Trophoblast cell (in vitro differentiated cells and primary cell): ENCODE measurements around the gene C4orf51.

ENCODE experiments used
- DNase-seq, 2 donors: peaks; one replicate each; pipeline ENCODE4 v3.0.0-alpha.2; 2016
- H2AFZ ChIP-seq: 2 replicates; pipeline ENCODE4 v1.6.1; 2013; ENCODE audit warnings: low read length, moderate library complexity, mild to moderate bottlenecking; ENCODE audit not compliant: insufficient read depth, poor library complexity
- H2AK5ac ChIP-seq: 2 replicates; pipeline ENCODE4 v1.6.1; 2013; ENCODE audit warnings: mild to moderate bottlenecking, low read length
- H2BK120ac ChIP-seq: 2 replicates; pipeline ENCODE4 v1.6.1; 2013; ENCODE audit warnings: low read length, mild to moderate bottlenecking, moderate library complexity; ENCODE audit not compliant: insufficient read depth, poor library complexity
- H2BK12ac ChIP-seq: 2 replicates; pipeline ENCODE4 v1.6.1; 2013; ENCODE audit warnings: mild to moderate bottlenecking, low read length, moderate library complexity
- H2BK5ac ChIP-seq: 2 replicates; pipeline ENCODE4 v1.6.1; 2013; ENCODE audit warnings: low read length, low read depth, moderate library complexity, mild to moderate bottlenecking; ENCODE audit not compliant: poor library complexity
- H3K14ac ChIP-seq: 2 replicates; pipeline ENCODE4 v1.6.1; 2013; ENCODE audit warnings: mild to moderate bottlenecking, low read length
- H3K18ac ChIP-seq: 2 replicates; pipeline ENCODE4 v1.6.1; 2013; ENCODE audit warnings: mild to moderate bottlenecking, low read length
- H3K23ac ChIP-seq: 2 replicates; pipeline ENCODE4 v1.6.1; 2013; ENCODE audit warnings: low read length
- H3K27ac ChIP-seq: 2 replicates; pipeline ENCODE4 v1.5.1; 2013; ENCODE audit warnings: low read depth, mild to moderate bottlenecking, inconsistent platforms, low read length, moderate library complexity
- H3K27me3 ChIP-seq: 2 replicates; pipeline ENCODE4 v1.6.1; 2013; ENCODE audit warnings: inconsistent platforms, mild to moderate bottlenecking, low read length, moderate library complexity; ENCODE audit not compliant: insufficient read depth
- H3K36me3 ChIP-seq, 2 experiments: 1 replicate in 1 of 2; 2 replicates in 1 of 2; pipeline ENCODE4 v1.6.1; 2013; ENCODE audit warnings: low read length in 2 of 2, mild to moderate bottlenecking in 2 of 2, moderate library complexity in 1 of 2; ENCODE audit not compliant: insufficient read depth in 2 of 2, control insufficient read depth in 1 of 2
- H3K4ac ChIP-seq: 2 replicates; pipeline ENCODE4 v1.6.1; 2013; ENCODE audit warnings: low read depth, mild to moderate bottlenecking, low read length, moderate library complexity
- H3K4me1 ChIP-seq, 2 experiments: 1 replicate in 1 of 2; 2 replicates in 1 of 2; pipeline ENCODE4 v1.6.1; 2013; ENCODE audit warnings: low read length in 2 of 2, mild to moderate bottlenecking in 2 of 2, moderate library complexity in 1 of 2; ENCODE audit not compliant: insufficient read depth in 2 of 2, control insufficient read depth in 1 of 2
- H3K4me2 ChIP-seq: 2 replicates; pipeline ENCODE4 v1.6.1; 2013; ENCODE audit warnings: inconsistent platforms, mild to moderate bottlenecking, low read length, moderate library complexity
- H3K4me3 ChIP-seq: 2 replicates; pipeline ENCODE4 v1.5.1; 2013; ENCODE audit warnings: mild to moderate bottlenecking, low read depth, low read length, inconsistent platforms
- H3K79me1 ChIP-seq: one replicate; pipeline ENCODE4 v1.6.1; 2013; ENCODE audit warnings: low read length
- H3K79me2 ChIP-seq: 2 replicates; pipeline ENCODE4 v1.6.1; 2013; ENCODE audit warnings: low read length, mild to moderate bottlenecking; ENCODE audit not compliant: control insufficient read depth, insufficient read depth, poor library complexity
- H3K9ac ChIP-seq: 2 replicates; pipeline ENCODE4 v1.6.1; 2013; ENCODE audit warnings: mild to moderate bottlenecking, low read length
- H3K9me3 ChIP-seq: 2 replicates; pipeline ENCODE4 v1.6.1; 2013; ENCODE audit warnings: low read depth, mild to moderate bottlenecking, control low read depth, inconsistent platforms, low read length; ENCODE audit not compliant: insufficient read depth
- H4K12ac ChIP-seq: 2 replicates; pipeline ENCODE4 v1.6.1; 2013; ENCODE audit warnings: low read depth, mild to moderate bottlenecking, low read length, moderate library complexity
- H4K8ac ChIP-seq: 2 replicates; pipeline ENCODE4 v1.6.1; 2013; ENCODE audit warnings: low read depth, mild to moderate bottlenecking, low read length, moderate library complexity
- H4K91ac ChIP-seq: one replicate; pipeline ENCODE4 v1.6.1; 2013; ENCODE audit warnings: low read depth, mild to moderate bottlenecking, low read length, moderate library complexity
- WGBS: extraction: QIAGEN DNeasy Blood & Tissue Kit; methylation state at CpG from one replicate; pipeline ENCODE4 v1.1.7; 2013; ENCODE audit warnings: missing lambda C conversion rate; ENCODE audit not compliant: insufficient read length, insufficient coverage; ENCODE audit errors: extremely low coverage; 5-methylcytosine and 5-hydroxymethylcytosine counted together

Gene C4orf51

GRCh38 chr4:145679520-145679919, 426 bp upstream of the C4orf51 start:
- Histone ChIP-seq H3K4me2 (no peak overlapping the region), H4K8ac (no peak overlapping the region), H2BK5ac (no peak overlapping the region), H4K12ac (no peak overlapping the region), H3K36me3 (no peaks in the 10 kb centered on the region), H3K79me1 (no peaks in the 10 kb centered on the region), H3K4me3 (no peak overlapping the region), H3K18ac (no peak overlapping the region), H3K9me3 (no peaks in the 10 kb centered on the region), H3K27me3 (no peaks in the 10 kb centered on the region), H3K79me2 (no peaks in the 10 kb centered on the region), H2AK5ac (no peak overlapping the region), H2BK12ac (no peak overlapping the region), H3K14ac (no peak overlapping the region), H3K4me1 (no peaks in the 10 kb centered on the region), H2AFZ (no peak overlapping the region), H3K4ac (no peak overlapping the region), H3K27ac (no peak overlapping the region), H4K91ac (no peak overlapping the region), H2BK120ac (no peak overlapping the region), H3K23ac (no peak overlapping the region), H3K9ac (no peak overlapping the region)
- DNase-seq = no peak
- WGBS = no CpG with 5 or more reads among the region's 1 CpG

GRCh38 chr4:145680902-145681301, 956 bp downstream of the C4orf51 start:
- H4K12ac ChIP-seq = no peak overlapping the region
- no peak overlapping the region for H3K4me2 ChIP-seq
- no peaks in the 10 kb centered on the region for H3K36me3 ChIP-seq
- no peak overlapping the region for H3K4me3 ChIP-seq
- H3K79me2 ChIP-seq = no peaks in the 10 kb centered on the region
- no peaks in the 10 kb centered on the region for H3K27me3 ChIP-seq
- WGBS = no CpG with 5 or more reads among the region's 1 CpG
- H4K91ac ChIP-seq = no peak overlapping the region
- no peaks in the 10 kb centered on the region for H3K4me1 ChIP-seq
- no peak overlapping the region for H2BK12ac ChIP-seq
- no peak overlapping the region for H3K18ac ChIP-seq
- no peaks in the 10 kb centered on the region for H3K9me3 ChIP-seq
- H3K9ac ChIP-seq = no peak overlapping the region
- H2AK5ac ChIP-seq = no peak overlapping the region
- no peak overlapping the region for H2BK5ac ChIP-seq
- DNase-seq = no peak
- H3K23ac ChIP-seq = no peak overlapping the region
- H3K79me1 ChIP-seq = no peaks in the 10 kb centered on the region
- no peak overlapping the region for H3K4ac ChIP-seq
- no peak overlapping the region for H3K14ac ChIP-seq
- no peak overlapping the region for H3K27ac ChIP-seq
- H4K8ac ChIP-seq = no peak overlapping the region
- H2AFZ ChIP-seq = no peak overlapping the region
- no peak overlapping the region for H2BK120ac ChIP-seq

GRCh38 chr4:145681518-145681917, 1.6 kb downstream of the C4orf51 start:
- no peak overlapping the region for H2AK5ac ChIP-seq
- H3K9me3 ChIP-seq = no peaks in the 10 kb centered on the region
- H3K4me1 ChIP-seq = no peaks in the 10 kb centered on the region
- no peak overlapping the region for H3K4me3 ChIP-seq
- H3K18ac ChIP-seq = no peak overlapping the region
- H2AFZ ChIP-seq = no peak overlapping the region
- no peaks in the 10 kb centered on the region for H3K79me2 ChIP-seq
- DNase-seq = no peak
- H3K9ac ChIP-seq = no peak overlapping the region
- no peak overlapping the region for H4K91ac ChIP-seq
- H2BK12ac ChIP-seq = no peak overlapping the region
- no peak overlapping the region for H4K8ac ChIP-seq
- H3K14ac ChIP-seq = no peak overlapping the region
- no peaks in the 10 kb centered on the region for H3K36me3 ChIP-seq
- H3K27ac ChIP-seq = no peak overlapping the region
- H3K23ac ChIP-seq = no peak overlapping the region
- H2BK5ac ChIP-seq = no peak overlapping the region
- no peaks in the 10 kb centered on the region for H3K27me3 ChIP-seq
- no peaks in the 10 kb centered on the region for H3K79me1 ChIP-seq
- H4K12ac ChIP-seq = no peak overlapping the region
- H3K4ac ChIP-seq = no peak overlapping the region
- H3K4me2 ChIP-seq = no peak overlapping the region
- H2BK120ac ChIP-seq = no peak overlapping the region

GRCh38 chr4:145681956-145682355, 2.0 kb downstream of the C4orf51 start:
- no peak for DNase-seq
- H2AK5ac ChIP-seq = no peak overlapping the region
- H3K18ac ChIP-seq = no peak overlapping the region
- H3K27ac ChIP-seq = no peak overlapping the region
- no peaks in the 10 kb centered on the region for H3K4me1 ChIP-seq
- H3K14ac ChIP-seq = no peak overlapping the region
- H3K23ac ChIP-seq = no peak overlapping the region
- H3K4me2 ChIP-seq = no peak overlapping the region
- H2BK5ac ChIP-seq = no peak overlapping the region
- no peak overlapping the region for H2BK12ac ChIP-seq
- no peaks in the 10 kb centered on the region for H3K9me3 ChIP-seq
- no peaks in the 10 kb centered on the region for H3K79me2 ChIP-seq
- no peak overlapping the region for H3K4me3 ChIP-seq
- H2BK120ac ChIP-seq = no peak overlapping the region
- no peak overlapping the region for H4K8ac ChIP-seq
- H3K79me1 ChIP-seq = no peaks in the 10 kb centered on the region
- no CpG with 5 or more reads among the region's 1 CpG for WGBS
- H3K36me3 ChIP-seq = no peaks in the 10 kb centered on the region
- H3K9ac ChIP-seq = no peak overlapping the region
- H4K12ac ChIP-seq = no peak overlapping the region
- no peak overlapping the region for H3K4ac ChIP-seq
- no peak overlapping the region for H2AFZ ChIP-seq
- no peaks in the 10 kb centered on the region for H3K27me3 ChIP-seq
- H4K91ac ChIP-seq = no peak overlapping the region
